Smooth muscle cell of the brain vasculature (primary cell): Measurements from ENCODE around the gene BCS1L.

Source experiments
- DNase-seq: peaks from one replicate; pipeline ENCODE4 v3.0.0-alpha.2; 2012; ENCODE audit warnings: low read depth, low spot score

The BCS1L gene

GRCh38 chr2:218659988-218660358, 490 bp downstream of the BCS1L start:
- no peak for DNase-seq

GRCh38 chr2:218662377-218662776, 2.9 kb downstream of the BCS1L start:
- no peak for DNase-seq

GRCh38 chr2:218662827-218663226, 3.3 kb downstream of the BCS1L start:
- DNase-seq: no peak

GRCh38 chr2:218663901-218664300, 4.4 kb downstream of the BCS1L start:
- no peak for DNase-seq

GRCh38 chr2:218664653-218665052, 5.2 kb downstream of the BCS1L start:
- DNase-seq: no peak

GRCh38 chr2:218671097-218671653, 11.7 kb downstream of the BCS1L start:
- DNase-seq: no peak

GRCh38 chr2:218671654-218672566, 12.4 kb downstream of the BCS1L start, which contains the start of the genes RNF25 and STK36:
RNF25 (minus strand) TSS chr2:218672002; CDS start chr2:218671970, 32 bp downstream.
STK36 (plus strand) TSS chr2:218672086; CDS start chr2:218672830, 744 bp downstream.
- DNase-seq: peak; percentile 71

GRCh38 chr2:218679119-218679518, 19.6 kb downstream of the BCS1L start:
- DNase-seq: no peak

- no peak for DNase-seq
Observed at GRCh38 chr2:218680061-218680460, 20.6 kb downstream of the BCS1L start.

GRCh38 chr2:218687400-218688060, 28.0 kb downstream of the BCS1L start:
- peak; percentile 32 for DNase-seq

GRCh38 chr2:218691234-218691633, 31.8 kb downstream of the BCS1L start:
- DNase-seq: no peak

- no peak for DNase-seq
Observed at GRCh38 chr2:218694405-218695145, 35.1 kb downstream of the BCS1L start.

- DNase-seq: no peak
Observed at GRCh38 chr2:218698885-218699284, 39.4 kb downstream of the BCS1L start.

GRCh38 chr2:218701806-218702205, 42.3 kb downstream of the BCS1L start:
- no peak for DNase-seq

GRCh38 chr2:218703341-218703740, 43.9 kb downstream of the BCS1L start:
- DNase-seq: no peak

- no peak for DNase-seq
Observed at GRCh38 chr2:218708086-218708485, 48.6 kb downstream of the BCS1L start.

GRCh38 chr2:218709908-218710307, 50.4 kb downstream of the BCS1L start:
- no peak for DNase-seq

GRCh38 chr2:218710334-218710686, 50.8 kb downstream of the BCS1L start:
- DNase-seq: no peak

GRCh38 chr2:218710687-218711549, 51.4 kb downstream of the BCS1L start, which contains the start of gene TTLL4:
TTLL4 (plus strand) TSS chr2:218710835; CDS start chr2:218737677, 26,842 bp downstream.
- DNase-seq: peak; percentile 86

GRCh38 chr2:218711550-218711929, 52.1 kb downstream of the BCS1L start:
- DNase-seq: no peak
